ENCODE data around the gene PTPRD.

DNA sequence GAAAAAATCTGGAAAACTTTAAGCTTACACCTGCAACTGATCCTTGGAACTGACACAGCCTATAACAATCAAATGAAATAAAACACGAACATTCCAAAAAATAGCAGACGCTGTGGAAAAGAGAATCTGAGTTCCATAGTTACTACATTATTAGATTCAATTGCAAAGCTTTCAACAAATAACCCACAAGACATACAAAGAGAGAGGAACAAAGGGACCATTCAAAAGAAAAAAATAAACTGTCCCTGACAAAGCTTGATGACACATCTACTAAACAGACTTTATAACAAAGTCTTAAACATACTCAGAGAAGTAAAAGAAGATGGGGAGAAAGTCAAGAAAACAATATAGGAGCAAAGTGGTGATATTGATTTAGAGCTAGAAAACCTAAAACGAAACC is 1123.6 kb downstream of the PTPRD start:
- TF ChIP-seq TAF1 (IDR thresholded peaks at IDR 0.05; ENCODE audit: borderline replicate concordance, insufficient read depth, low read length): no peak
- no peak for TF ChIP-seq POLR2AphosphoS5 (IDR thresholded peaks at IDR 0.05; ENCODE audit: low read depth, low read length)
- TF ChIP-seq SIN3A (IDR thresholded peaks at IDR 0.05; ENCODE audit: borderline replicate concordance, insufficient read depth, low read length): no peak
- TF ChIP-seq, protein P1, sequence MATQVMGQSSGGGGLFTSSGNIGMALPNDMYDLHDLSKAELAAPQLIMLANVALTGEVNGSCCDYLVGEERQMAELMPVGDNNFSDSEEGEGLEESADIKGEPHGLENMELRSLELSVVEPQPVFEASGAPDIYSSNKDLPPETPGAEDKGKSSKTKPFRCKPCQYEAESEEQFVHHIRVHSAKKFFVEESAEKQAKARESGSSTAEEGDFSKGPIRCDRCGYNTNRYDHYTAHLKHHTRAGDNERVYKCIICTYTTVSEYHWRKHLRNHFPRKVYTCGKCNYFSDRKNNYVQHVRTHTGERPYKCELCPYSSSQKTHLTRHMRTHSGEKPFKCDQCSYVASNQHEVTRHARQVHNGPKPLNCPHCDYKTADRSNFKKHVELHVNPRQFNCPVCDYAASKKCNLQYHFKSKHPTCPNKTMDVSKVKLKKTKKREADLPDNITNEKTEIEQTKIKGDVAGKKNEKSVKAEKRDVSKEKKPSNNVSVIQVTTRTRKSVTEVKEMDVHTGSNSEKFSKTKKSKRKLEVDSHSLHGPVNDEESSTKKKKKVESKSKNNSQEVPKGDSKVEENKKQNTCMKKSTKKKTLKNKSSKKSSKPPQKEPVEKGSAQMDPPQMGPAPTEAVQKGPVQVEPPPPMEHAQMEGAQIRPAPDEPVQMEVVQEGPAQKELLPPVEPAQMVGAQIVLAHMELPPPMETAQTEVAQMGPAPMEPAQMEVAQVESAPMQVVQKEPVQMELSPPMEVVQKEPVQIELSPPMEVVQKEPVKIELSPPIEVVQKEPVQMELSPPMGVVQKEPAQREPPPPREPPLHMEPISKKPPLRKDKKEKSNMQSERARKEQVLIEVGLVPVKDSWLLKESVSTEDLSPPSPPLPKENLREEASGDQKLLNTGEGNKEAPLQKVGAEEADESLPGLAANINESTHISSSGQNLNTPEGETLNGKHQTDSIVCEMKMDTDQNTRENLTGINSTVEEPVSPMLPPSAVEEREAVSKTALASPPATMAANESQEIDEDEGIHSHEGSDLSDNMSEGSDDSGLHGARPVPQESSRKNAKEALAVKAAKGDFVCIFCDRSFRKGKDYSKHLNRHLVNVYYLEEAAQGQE (IDR thresholded peaks at IDR 0.05; ENCODE audit: insufficient read depth in 1 of 2, low read depth in 2 of 2, low read length in 2 of 2): no peak
- TF ChIP-seq FOXP2 (optimal IDR thresholded peaks at IDR 0.05; ENCODE audit: borderline replicate concordance, extremely low read depth, extremely low read length, insufficient read depth): no peak

All from PFSK-1 (cell line).